ENCODE data around the gene NQO2. TPM values are rescaled to one million over a fixed set of nuclear protein-coding genes. Genes with fewer than 3 reads are reported as not detected.

Gene NQO2
- total and polyA plus RNA-seq, 2 of the 13 experiments (the other 11 are each of a cell fraction or from before 2014, with no cell fraction given), result 32.2 to 56.5 TPM

- Histone ChIP-seq H3K4me3 (replicated peaks in 1 of 3; ENCODE audit: insufficient read depth in 1 of 3, low read depth in 2 of 3, low read length in 3 of 3) (peak within 1 kb of the TSS; percentile 92 to 99 (median 97)), H3K36me3 (replicated peaks in 1 of 2; ENCODE audit: control insufficient read depth in 1 of 2, insufficient read depth in 2 of 2, low read length in 2 of 2) (peaks cover 0 to 3% of the 10 kb centered on the region in 2 experiments; a peak in 3 of 5 replicates), H3K9me3 (ENCODE audit: low read length) (no peaks in the 10 kb centered on the region), H3K27ac (ENCODE audit: extremely low read length, insufficient read depth, low read length) (peak within 1 kb of the TSS; percentile 99), H3K4me1 (ENCODE audit: insufficient read depth, low read length) (peaks cover 54% of the 10 kb centered on the region), H2AFZ (ENCODE audit: low read length) (no peak within 1 kb of the TSS), H4K20me1 (ENCODE audit: insufficient read depth, low read length) (peaks cover 3% of the 10 kb centered on the region; the same call in 1 of the 2 replicates), H3K79me2 (ENCODE audit: insufficient read depth, low read length) (peaks cover 58% of the 10 kb centered on the region), H3K4me2 (ENCODE audit: low read depth, low read length) (peak within 1 kb of the TSS; percentile 88), H3K27me3 (ENCODE audit: control insufficient read depth in 1 of 2, insufficient read depth in 2 of 2, low read length in 2 of 2) (no peaks in the 10 kb centered on the region; a peak in 1 of 5 replicates), H3K9ac (ENCODE audit: insufficient read depth, low read depth, low read length) (peak within 1 kb of the TSS; percentile 99)
- no peak for FAIRE-seq
- intact Hi-C loops (cut with micrococcal nuclease; ENCODE audit: unreplicated experiment) (loop anchor here (10.0 kb wide), 1 partner anchor 46 kb away; the partner anchor contains the start of gene BPHL), in situ Hi-C loops (cut with HindIII; ENCODE audit: extremely low pct_ligation_motif_present, low pct_unique_long_range_greater_than_20kb) (no loop called here)
- peak; percentile 89 for DNase-seq (ENCODE audit: low spot score)
- CTCF ChIA-PET (ENCODE audit: low intra/inter-chr PET ratio, low total read pairs), result no interaction called here
- BruUV-seq (replicated peaks), result TSS peak; percentile 87
- POLR2A ChIA-PET, result interaction anchor here (0.8 to 3.7 kb wide), 16 partner anchors 9 to 952 kb away, joined by 3 to 26 read pairs (median 5); partner anchors contain the start of genes BPHL, NQO2, SERPINB1 and WRNIP1
- peak; percentile 82 for ATAC-seq
- 1% methylated on average over 20 of the region's 112 CpGs for WGBS (ENCODE audit: low lambda C conversion rate)
- TF ChIP-seq ZSCAN30 (CRISPR knock-in tag; IDR thresholded peaks at IDR 0.05) (no peak), CREB1 (IDR thresholded peaks at IDR 0.05) (no peak), CREB1 (CRISPR knock-in tag; IDR thresholded peaks at IDR 0.05) (no peak), ZNF703 (CRISPR knock-in tag; IDR thresholded peaks at IDR 0.05; ENCODE audit: borderline replicate concordance) (peak; percentile 87; the same call in 1 of the 2 replicates), ZNF782 (CRISPR knock-in tag; IDR thresholded peaks at IDR 0.05; ENCODE audit: borderline replicate concordance) (peak; percentile 66; the same call in 1 of the 2 replicates), PCBP2 (optimal IDR thresholded peaks at IDR 0.05; ENCODE audit: low read depth, low read length, poor library complexity, severe bottlenecking) (no peak), HDAC2 (CRISPR knock-in tag; IDR thresholded peaks at IDR 0.05) (peak; percentile 75), ZNF383 (CRISPR knock-in tag; IDR thresholded peaks at IDR 0.05; ENCODE audit: borderline replicate concordance) (no peak), NFYB (CRISPR knock-in tag; IDR thresholded peaks at IDR 0.05) (peak; percentile 6; the same call in 1 of the 2 replicates), DR1 (CRISPR knock-in tag; IDR thresholded peaks at IDR 0.05) (peak; percentile 79), ZNF839 (CRISPR knock-in tag; IDR thresholded peaks at IDR 0.05; ENCODE audit: borderline replicate concordance) (no peak), ZNF749 (CRISPR knock-in tag; IDR thresholded peaks at IDR 0.05; ENCODE audit: borderline replicate concordance) (peak; percentile 58; the same call in 1 of the 2 replicates), ZNF343 (CRISPR knock-in tag; IDR thresholded peaks at IDR 0.05) (peak; percentile 86), NAIF1 (CRISPR knock-in tag; IDR thresholded peaks at IDR 0.05; ENCODE audit: borderline replicate concordance) (no peak), BRCA1 (CRISPR knock-in tag; IDR thresholded peaks at IDR 0.05) (no peak), ZNF574 (CRISPR knock-in tag; IDR thresholded peaks at IDR 0.05) (peak; percentile 86), DNMT1 (CRISPR knock-in tag; IDR thresholded peaks at IDR 0.05) (peak; percentile 96), ATM (IDR thresholded peaks at IDR 0.05; ENCODE audit: borderline replicate concordance) (no peak), PRDM4 (CRISPR knock-in tag; IDR thresholded peaks at IDR 0.05; ENCODE audit: borderline replicate concordance) (no peak)
Observed at GRCh38 chr6:3068329-3069214, 68.9 kb downstream of the NQO2 start, which contains the start of gene RIPK1. TSS of gene RIPK1 (plus strand) at chr6:3068494. CDS start at chr6:3076824, 8,330 bp downstream.
